ENCODE data around the gene ITFG2. TPM values are rescaled to one million over a fixed set of nuclear protein-coding genes. Genes with fewer than 3 reads are reported as not detected.
A peak's percentile ranks its signal among the peaks of the same experiment; 100 is the strongest.
"Not testable (repeated sequence)": the region's sequence is repeated elsewhere in the genome, so short reads cannot be mapped to it uniquely, and the experiment has no call there.

The ITFG2 gene
- total RNA-seq: 10 to 100 TPM; 25.9 to 29.5 TPM

GRCh38 chr12:2812290-2813213, at the start of gene ITFG2:
Gene ITFG2, plus strand, starts transcription at chr12:2812668. Its CDS starts 93 bp downstream, at chr12:2812761.
- POLR2A ChIA-PET: interaction anchor here (0.7 to 3.8 kb wide), 7 partner anchors 15 to 129 kb away, joined by 3 to 36 read pairs (median 6); partner anchors contain the start of genes FKBP4, FOXM1 and RHNO1
- no peaks in the 10 kb centered on the region for H3K36me3 Mint-ChIP-seq (ENCODE audit: low read depth)
- no peaks in the 10 kb centered on the region for H3K9me3 Mint-ChIP-seq
- CTCF ChIA-PET: interaction anchor here (1.6 to 3.1 kb wide), 4 partner anchors 12 to 130 kb away, joined by 3 to 14 read pairs (median 6); no protein-coding TSS in a partner anchor
- peak within 1 kb of the TSS; percentile 99 for H3K4me3 Mint-ChIP-seq
- H3K27me3 Mint-ChIP-seq: no peaks in the 10 kb centered on the region
- DNase-seq: peak; percentile 98
- H3K27ac Mint-ChIP-seq: peak within 1 kb of the TSS; percentile 97
- peaks cover 27% of the 10 kb centered on the region for H3K4me1 Mint-ChIP-seq

GRCh38 chr12:2764398-2764797, 48.1 kb upstream of the ITFG2 start:
- Mint-ChIP-seq H3K27me3 (no peaks in the 10 kb centered on the region), H3K9me3 (no peaks in the 10 kb centered on the region), H3K27ac (no peak overlapping the region), H3K36me3 (ENCODE audit: low read depth) (no peaks in the 10 kb centered on the region), H3K4me3 (no peak overlapping the region), H3K4me1 (no peaks in the 10 kb centered on the region)
- ChIA-PET CTCF (interaction anchor here (1.2 kb wide), 1 partner anchor 19 kb away, joined by 3 read pairs; no protein-coding TSS in a partner anchor), POLR2A (no interaction called here)
- DNase-seq: no peak

- no peaks in the 10 kb centered on the region for H3K9me3 Mint-ChIP-seq
- no peaks in the 10 kb centered on the region for H3K36me3 Mint-ChIP-seq (ENCODE audit: low read depth)
- POLR2A ChIA-PET: no interaction called here
- H3K4me1 Mint-ChIP-seq: no peaks in the 10 kb centered on the region
- no peak overlapping the region for H3K27ac Mint-ChIP-seq
- no peak overlapping the region for H3K4me3 Mint-ChIP-seq
- CTCF ChIA-PET: interaction anchor here (1.2 kb wide), 1 partner anchor 19 kb away, joined by 3 read pairs; no protein-coding TSS in a partner anchor
- no peak for DNase-seq
- H3K27me3 Mint-ChIP-seq: no peaks in the 10 kb centered on the region
Measured at GRCh38 chr12:2765052-2765451, 47.4 kb upstream of the ITFG2 start.

GRCh38 chr12:2765608-2766007, 46.9 kb upstream of the ITFG2 start:
- H3K4me3 Mint-ChIP-seq: no peak overlapping the region
- H3K4me1 Mint-ChIP-seq: no peaks in the 10 kb centered on the region
- no peaks in the 10 kb centered on the region for H3K27me3 Mint-ChIP-seq
- peaks cover 3% of the 10 kb centered on the region for H3K9me3 Mint-ChIP-seq
- POLR2A ChIA-PET: no interaction called here
- CTCF ChIA-PET: interaction anchor here (1.2 kb wide), 1 partner anchor 18 kb away, joined by 3 read pairs; no protein-coding TSS in a partner anchor
- DNase-seq: no peak
- H3K27ac Mint-ChIP-seq: no peak overlapping the region
- no peaks in the 10 kb centered on the region for H3K36me3 Mint-ChIP-seq (ENCODE audit: low read depth)

GRCh38 chr12:2768224-2768961, 44.1 kb upstream of the ITFG2 start:
- no peak overlapping the region for H3K4me3 Mint-ChIP-seq
- POLR2A ChIA-PET: no interaction called here
- CTCF ChIA-PET: no interaction called here
- DNase-seq: no peak
- H3K9me3 Mint-ChIP-seq: peaks cover 3% of the 10 kb centered on the region
- H3K27ac Mint-ChIP-seq: no peak overlapping the region
- no peaks in the 10 kb centered on the region for H3K4me1 Mint-ChIP-seq
- no peaks in the 10 kb centered on the region for H3K27me3 Mint-ChIP-seq
- no peaks in the 10 kb centered on the region for H3K36me3 Mint-ChIP-seq (ENCODE audit: low read depth)

- ChIA-PET CTCF (no interaction called here), POLR2A (no interaction called here)
- H3K4me1 Mint-ChIP-seq: no peaks in the 10 kb centered on the region
- no peak overlapping the region for H3K27ac Mint-ChIP-seq
- H3K36me3 Mint-ChIP-seq (ENCODE audit: low read depth): no peaks in the 10 kb centered on the region
- DNase-seq: no peak
- H3K9me3 Mint-ChIP-seq: peaks cover 3% of the 10 kb centered on the region
- H3K27me3 Mint-ChIP-seq: no peaks in the 10 kb centered on the region
- H3K4me3 Mint-ChIP-seq: no peak overlapping the region
Measured at GRCh38 chr12:2769866-2770533, 42.5 kb upstream of the ITFG2 start.

GRCh38 chr12:2770544-2770943, 41.9 kb upstream of the ITFG2 start:
- H3K4me3 Mint-ChIP-seq; H3K27me3 Mint-ChIP-seq; H3K9me3 Mint-ChIP-seq; POLR2A ChIA-PET; DNase-seq; H3K27ac Mint-ChIP-seq; H3K36me3 Mint-ChIP-seq (ENCODE audit: low read depth); H3K4me1 Mint-ChIP-seq; CTCF ChIA-PET: not testable (repeated sequence)

GRCh38 chr12:2772370-2772769, 40.1 kb upstream of the ITFG2 start:
- no peaks in the 10 kb centered on the region for H3K36me3 Mint-ChIP-seq (ENCODE audit: low read depth)
- CTCF ChIA-PET: no interaction called here

GRCh38 chr12:2773199-2773875, 39.1 kb upstream of the ITFG2 start:
- Mint-ChIP-seq H3K27ac (no peak overlapping the region), H3K4me3 (no peak overlapping the region), H3K9me3 (peaks cover 3% of the 10 kb centered on the region), H3K4me1 (no peaks in the 10 kb centered on the region), H3K36me3 (ENCODE audit: low read depth) (no peaks in the 10 kb centered on the region), H3K27me3 (peaks cover 2% of the 10 kb centered on the region)
- POLR2A ChIA-PET: no interaction called here
- DNase-seq: no peak
- CTCF ChIA-PET: no interaction called here

More at GRCh38 chr12:2772370-2772769, 40.1 kb upstream of the ITFG2 start:
- Mint-ChIP-seq H3K9me3 (peaks cover 3% of the 10 kb centered on the region), H3K4me1 (no peaks in the 10 kb centered on the region), H3K27me3 (no peaks in the 10 kb centered on the region), H3K4me3 (no peak overlapping the region), H3K27ac (no peak overlapping the region)
- no peak for DNase-seq
- POLR2A ChIA-PET: no interaction called here

GRCh38 chr12:2775431-2775830, 37.0 kb upstream of the ITFG2 start:
- no peaks in the 10 kb centered on the region for H3K4me1 Mint-ChIP-seq
- POLR2A ChIA-PET: no interaction called here
- peaks cover 2% of the 10 kb centered on the region for H3K27me3 Mint-ChIP-seq
- CTCF ChIA-PET: no interaction called here
- no peak overlapping the region for H3K27ac Mint-ChIP-seq
- no peak for DNase-seq
- no peak overlapping the region for H3K4me3 Mint-ChIP-seq
- no peaks in the 10 kb centered on the region for H3K36me3 Mint-ChIP-seq (ENCODE audit: low read depth)
- peaks cover 2% of the 10 kb centered on the region for H3K9me3 Mint-ChIP-seq

- no peak overlapping the region for H3K4me3 Mint-ChIP-seq
- CTCF ChIA-PET: no interaction called here
Measured at GRCh38 chr12:2776129-2776806, 36.2 kb upstream of the ITFG2 start.

GRCh38 chr12:2779281-2779680, 33.2 kb upstream of the ITFG2 start:
- no peak for DNase-seq
- H3K27me3 Mint-ChIP-seq: peaks cover 15% of the 10 kb centered on the region
- ChIA-PET POLR2A (no interaction called here), CTCF (no interaction called here)
- H3K36me3 Mint-ChIP-seq (ENCODE audit: low read depth): no peaks in the 10 kb centered on the region
- H3K4me3 Mint-ChIP-seq: no peak overlapping the region
- peaks cover 6% of the 10 kb centered on the region for H3K4me1 Mint-ChIP-seq
- no peaks in the 10 kb centered on the region for H3K9me3 Mint-ChIP-seq
- H3K27ac Mint-ChIP-seq: no peak overlapping the region

More at GRCh38 chr12:2776129-2776806, 36.2 kb upstream of the ITFG2 start:
- Mint-ChIP-seq H3K9me3 (no peaks in the 10 kb centered on the region), H3K27me3 (peaks cover 2% of the 10 kb centered on the region), H3K36me3 (ENCODE audit: low read depth) (no peaks in the 10 kb centered on the region), H3K4me1 (no peaks in the 10 kb centered on the region), H3K27ac (no peak overlapping the region)
- POLR2A ChIA-PET: no interaction called here
- DNase-seq: no peak

Measured in activated CD4-positive, alpha-beta memory T cell treated with anti-CD3 and anti-CD28 coated beads, Interleukin-2, amount 10 ng/mL, durations not matched to agents 7 days and 5 days (primary cell).